Panc1 (cell line): Measurements from ENCODE around the gene IGSF9. TPM values are rescaled to one million over a fixed set of nuclear protein-coding genes. Genes with fewer than 3 reads are reported as not detected.

Experiments
- ATAC-seq: fragments of 200-7000 bp; cut with Tn5 transposase; 2 replicates; pipeline ENCODE4 v1.9.1; 2020; ENCODE audit warnings: mild to moderate bottlenecking, moderate library complexity
- BruUV-seq: library from RNA; stranded (reverse); fragments of 400-500 nt; replicated peaks from 2 replicates; lab custom pipeline; 2021; lab: Mats Ljungman, UMichigan
- CTCF ChIA-PET: fragments of 300-600 bp; sonication (Branson Sonifier 250); formaldehyde crosslinking; loops from one replicate; lab custom pipeline; 2022; ENCODE audit warnings: antibody characterized with exemption; lab: Charles Lee
- POLR2A ChIA-PET: fragments of 300-600 bp; sonication (Branson Sonifier 250); formaldehyde crosslinking; loops from one replicate; lab custom pipeline; 2022; ENCODE audit warnings: antibody characterized with exemption; lab: Charles Lee
- DNase-seq: peaks from one replicate; pipeline ENCODE4 v3.0.0-alpha.2; 2010; ENCODE audit warnings: low read depth, low spot score
- H3K27ac ChIP-seq: 2 replicates; pipeline ENCODE4 v1.5.1; 2011; ENCODE audit warnings: mild to moderate bottlenecking, low read length, inconsistent platforms
- H3K27me3 ChIP-seq: fragments of 200-500 bp; sonication (Bioruptor generic); 2 replicates; pipeline ENCODE4 v1.6.0; 2014; ENCODE audit warnings: low read length, inconsistent platforms; ENCODE audit not compliant: control insufficient read depth, insufficient read depth
- H3K36me3 ChIP-seq: fragments of 200-500 bp; sonication (Bioruptor generic); 2 replicates; pipeline ENCODE4 v1.5.1; 2014; ENCODE audit warnings: inconsistent platforms, mild to moderate bottlenecking, low read length, moderate library complexity; ENCODE audit not compliant: control insufficient read depth, insufficient read depth
- H3K4me1 ChIP-seq: 2 replicates; pipeline ENCODE4 v1.5.1; 2011; ENCODE audit warnings: inconsistent platforms, mild to moderate bottlenecking, low read length, moderate library complexity; ENCODE audit not compliant: control insufficient read depth, insufficient read depth
- H3K4me3 ChIP-seq, 2 experiments: 2 replicates each; pipeline ENCODE4 v1.5.1; 2011 to 2012; ENCODE audit warnings: low read depth in 2 of 2, low read length in 2 of 2, mild to moderate bottlenecking in 2 of 2, inconsistent platforms in 1 of 2, moderate library complexity in 1 of 2
- H3K9me3 ChIP-seq: fragments of 200-500 bp; sonication (Bioruptor generic); 2 replicates; pipeline ENCODE4 v1.5.1; 2014; ENCODE audit warnings: low read depth, mild to moderate bottlenecking, inconsistent platforms, low read length, moderate library complexity; ENCODE audit not compliant: control insufficient read depth, insufficient read depth
- POLR2AphosphoS5 ChIP-seq: IDR thresholded peaks from 2 replicates; pipeline ENCODE4 v1.6.1; 2012; ENCODE audit warnings: mild to moderate bottlenecking, low read depth, low read length, moderate library complexity
- SIN3A ChIP-seq: IDR thresholded peaks from 2 replicates; pipeline ENCODE4 v1.6.1; 2012; ENCODE audit warnings: low read depth, mild to moderate bottlenecking, low read length, moderate library complexity, borderline replicate concordance; ENCODE audit not compliant: insufficient read depth
- TCF7L2 ChIP-seq: IDR thresholded peaks from 2 replicates; pipeline ENCODE4 v1.6.1; 2011; ENCODE audit warnings: mild to moderate bottlenecking, low read depth, low read length, inconsistent platforms
- in situ Hi-C: cut with HindIII; loops from 2 replicates; pipeline ENCODE4 v1.10.0; 2016; ENCODE audit warnings: low sequenced_read_pairs, low pct_unique_long_range_greater_than_20kb
- intact Hi-C: fragments of 100-400 bp; cut with micrococcal nuclease; formaldehyde crosslinking; loops from one replicate; pipeline ENCODE4 v1.10.0; 2022; ENCODE audit not compliant: unreplicated experiment
- total RNA-seq: library from RNA; stranded (reverse); gene quantifications from one replicate; pipeline ENCODE4 v1.2.1, GENCODE V29; 2021; ENCODE audit not compliant: unreplicated experiment
- TF ChIP-seq, protein P1 (sequence below), 2 experiments: IDR thresholded peaks; 2 replicates each; pipeline ENCODE4 v1.6.1; 2011 to 2012; ENCODE audit warnings: low read depth in 2 of 2, control low read depth in 1 of 2, low read length in 1 of 2, mild to moderate bottlenecking in 1 of 2, moderate library complexity in 1 of 2; ENCODE audit not compliant: insufficient read depth in 1 of 2
- TF ChIP-seq, protein P2 (sequence below): fragments of 450-650 bp; IDR thresholded peaks from 2 replicates; pipeline ENCODE4 v1.5.1; 2017; ENCODE audit warnings: mild to moderate bottlenecking

The IGSF9 gene
- total RNA-seq, 1 experiment from 2014 or later = 0.51 TPM

DNA sequence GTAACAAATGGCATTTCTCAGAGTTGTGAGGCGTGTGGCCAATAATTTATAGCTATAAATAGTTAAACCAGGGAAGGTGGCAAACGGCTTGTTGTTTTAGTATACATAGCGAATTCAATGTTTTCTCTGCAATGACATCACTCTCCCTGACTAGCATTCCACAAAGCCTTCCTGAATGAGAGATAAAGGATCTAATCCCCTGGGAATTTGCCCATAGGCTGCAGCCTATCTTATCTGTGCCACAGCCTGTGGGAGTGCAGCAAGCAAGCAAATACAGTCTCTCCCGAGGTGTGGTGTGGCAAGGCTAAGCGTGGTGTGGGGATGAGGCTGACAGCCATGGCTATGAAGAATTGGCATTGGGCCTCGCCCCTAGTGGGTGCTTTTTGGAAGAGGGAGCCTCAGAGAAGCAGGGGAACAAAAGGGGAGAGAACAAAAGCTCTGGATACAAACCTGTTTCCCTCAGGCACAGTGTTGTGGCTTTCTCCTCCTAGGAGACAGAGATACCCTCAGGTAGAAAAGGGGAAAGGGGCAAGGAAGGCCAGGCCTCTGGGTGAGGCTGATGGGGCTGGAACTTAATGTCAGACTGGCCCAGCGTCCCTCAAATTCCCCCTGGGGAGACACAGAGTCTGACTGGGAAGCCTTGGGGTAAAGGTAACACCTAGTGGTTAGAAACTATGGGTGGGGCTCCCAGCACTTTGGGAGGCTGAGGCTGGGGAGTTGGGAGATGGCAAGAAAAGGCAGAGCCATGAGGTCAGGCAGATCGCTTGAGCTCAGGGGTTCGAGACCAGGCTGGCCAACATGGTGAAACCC is 29.0 kb downstream of the IGSF9 start:
- POLR2A ChIA-PET = interaction anchor here (0.7 to 1.1 kb wide), 2 partner anchors 8 to 1052 kb away, joined by 3 to 5 read pairs; no protein-coding TSS in a partner anchor

DNA sequence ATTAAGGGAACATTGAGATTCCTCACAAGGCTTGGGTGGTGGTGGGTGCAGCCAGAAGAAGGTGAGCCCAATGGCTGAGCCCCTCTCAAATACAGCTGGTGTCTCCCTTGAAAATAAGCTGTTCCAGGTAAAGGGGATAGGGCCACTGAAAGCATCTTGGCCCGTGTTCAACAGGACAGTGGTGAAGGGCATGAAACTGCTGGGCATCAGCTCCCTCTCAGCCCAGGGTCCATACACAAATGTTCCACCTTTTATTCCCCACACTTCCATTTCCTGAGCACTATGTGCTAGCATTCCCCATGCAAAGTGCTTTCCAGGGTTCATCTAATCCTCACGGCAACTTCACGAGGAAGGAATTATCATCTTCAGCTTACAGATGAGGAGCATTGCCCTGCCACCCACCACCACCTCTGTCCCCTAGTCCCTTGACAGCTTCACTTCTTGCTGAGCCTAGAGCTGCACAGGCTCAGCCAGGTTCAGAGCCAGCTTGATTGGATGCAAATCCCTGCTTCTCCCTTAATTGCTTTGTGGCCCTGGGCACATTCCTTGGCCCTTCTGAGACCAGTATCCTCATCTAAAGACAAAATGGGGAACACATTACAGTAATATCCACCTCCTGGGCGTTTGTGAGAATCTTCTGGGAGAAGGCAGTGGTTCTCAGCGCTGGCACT is 29.7 kb downstream of the IGSF9 start:
- DNase-seq (no peak), ATAC-seq (peak; percentile 41)
- H3K4me1 ChIP-seq = peaks cover 66% of the 10 kb centered on the region
- POLR2A ChIA-PET = interaction anchor here (0.7 to 1.1 kb wide), 2 partner anchors 8 to 1926 kb away, joined by 3 to 4 read pairs; no protein-coding TSS in a partner anchor
- intact Hi-C loops = no loop called here
- TF ChIP-seq, protein P1, sequence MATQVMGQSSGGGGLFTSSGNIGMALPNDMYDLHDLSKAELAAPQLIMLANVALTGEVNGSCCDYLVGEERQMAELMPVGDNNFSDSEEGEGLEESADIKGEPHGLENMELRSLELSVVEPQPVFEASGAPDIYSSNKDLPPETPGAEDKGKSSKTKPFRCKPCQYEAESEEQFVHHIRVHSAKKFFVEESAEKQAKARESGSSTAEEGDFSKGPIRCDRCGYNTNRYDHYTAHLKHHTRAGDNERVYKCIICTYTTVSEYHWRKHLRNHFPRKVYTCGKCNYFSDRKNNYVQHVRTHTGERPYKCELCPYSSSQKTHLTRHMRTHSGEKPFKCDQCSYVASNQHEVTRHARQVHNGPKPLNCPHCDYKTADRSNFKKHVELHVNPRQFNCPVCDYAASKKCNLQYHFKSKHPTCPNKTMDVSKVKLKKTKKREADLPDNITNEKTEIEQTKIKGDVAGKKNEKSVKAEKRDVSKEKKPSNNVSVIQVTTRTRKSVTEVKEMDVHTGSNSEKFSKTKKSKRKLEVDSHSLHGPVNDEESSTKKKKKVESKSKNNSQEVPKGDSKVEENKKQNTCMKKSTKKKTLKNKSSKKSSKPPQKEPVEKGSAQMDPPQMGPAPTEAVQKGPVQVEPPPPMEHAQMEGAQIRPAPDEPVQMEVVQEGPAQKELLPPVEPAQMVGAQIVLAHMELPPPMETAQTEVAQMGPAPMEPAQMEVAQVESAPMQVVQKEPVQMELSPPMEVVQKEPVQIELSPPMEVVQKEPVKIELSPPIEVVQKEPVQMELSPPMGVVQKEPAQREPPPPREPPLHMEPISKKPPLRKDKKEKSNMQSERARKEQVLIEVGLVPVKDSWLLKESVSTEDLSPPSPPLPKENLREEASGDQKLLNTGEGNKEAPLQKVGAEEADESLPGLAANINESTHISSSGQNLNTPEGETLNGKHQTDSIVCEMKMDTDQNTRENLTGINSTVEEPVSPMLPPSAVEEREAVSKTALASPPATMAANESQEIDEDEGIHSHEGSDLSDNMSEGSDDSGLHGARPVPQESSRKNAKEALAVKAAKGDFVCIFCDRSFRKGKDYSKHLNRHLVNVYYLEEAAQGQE (IDR thresholded peaks at IDR 0.05; ENCODE audit: insufficient read depth in 1 of 2, low read depth in 2 of 2, low read length in 1 of 2) = no peak
- TF ChIP-seq TCF7L2 (no peak), SIN3A (no peak), POLR2AphosphoS5 (no peak)
- TF ChIP-seq, protein P2, sequence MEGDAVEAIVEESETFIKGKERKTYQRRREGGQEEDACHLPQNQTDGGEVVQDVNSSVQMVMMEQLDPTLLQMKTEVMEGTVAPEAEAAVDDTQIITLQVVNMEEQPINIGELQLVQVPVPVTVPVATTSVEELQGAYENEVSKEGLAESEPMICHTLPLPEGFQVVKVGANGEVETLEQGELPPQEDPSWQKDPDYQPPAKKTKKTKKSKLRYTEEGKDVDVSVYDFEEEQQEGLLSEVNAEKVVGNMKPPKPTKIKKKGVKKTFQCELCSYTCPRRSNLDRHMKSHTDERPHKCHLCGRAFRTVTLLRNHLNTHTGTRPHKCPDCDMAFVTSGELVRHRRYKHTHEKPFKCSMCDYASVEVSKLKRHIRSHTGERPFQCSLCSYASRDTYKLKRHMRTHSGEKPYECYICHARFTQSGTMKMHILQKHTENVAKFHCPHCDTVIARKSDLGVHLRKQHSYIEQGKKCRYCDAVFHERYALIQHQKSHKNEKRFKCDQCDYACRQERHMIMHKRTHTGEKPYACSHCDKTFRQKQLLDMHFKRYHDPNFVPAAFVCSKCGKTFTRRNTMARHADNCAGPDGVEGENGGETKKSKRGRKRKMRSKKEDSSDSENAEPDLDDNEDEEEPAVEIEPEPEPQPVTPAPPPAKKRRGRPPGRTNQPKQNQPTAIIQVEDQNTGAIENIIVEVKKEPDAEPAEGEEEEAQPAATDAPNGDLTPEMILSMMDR = no peak
- H3K9me3 ChIP-seq = no peaks in the 10 kb centered on the region
- no peak overlapping the region for H3K4me3 ChIP-seq
- BruUV-seq = no TSS peak
- H3K27ac ChIP-seq = peak overlapping the region; percentile 71
- no peaks in the 10 kb centered on the region for H3K27me3 ChIP-seq
- CTCF ChIA-PET = interaction anchor here (0.6 kb wide), 1 partner anchor 91 kb away, joined by 3 read pairs; no protein-coding TSS in a partner anchor
- in situ Hi-C loops = no loop called here
- H3K36me3 ChIP-seq = 0 out of 2 replicates have a peak, but pooled peaks cover 5% of the 10 kb centered on the region

More for the DNA sequence above, 29.0 kb downstream of the IGSF9 start:
- CTCF ChIA-PET = no interaction called here
- TF ChIP-seq, protein P2 = no peak
- TF ChIP-seq SIN3A = no peak
- TF ChIP-seq, protein P1 (IDR thresholded peaks at IDR 0.05; ENCODE audit: insufficient read depth in 1 of 2, low read depth in 2 of 2, low read length in 1 of 2) = no peak
- peak; percentile 84 for TF ChIP-seq TCF7L2
- TF ChIP-seq POLR2AphosphoS5 = peak; percentile 81; the same call in 1 of the 2 replicates
- Histone ChIP-seq H3K4me1 (peaks cover 72% of the 10 kb centered on the region), H3K36me3 (0 out of 2 replicates have a peak, but pooled peaks cover 5% of the 10 kb centered on the region), H3K27ac (peak overlapping the region; percentile 71), H3K9me3 (no peaks in the 10 kb centered on the region), H3K4me3 (no peak overlapping the region), H3K27me3 (no peaks in the 10 kb centered on the region)
- BruUV-seq = no TSS peak
- in situ Hi-C loops = no loop called here
- peak; percentile 85 for DNase-seq
- intact Hi-C loops = no loop called here
- peak; percentile 90 for ATAC-seq
